ENCODE data around the gene WDR74. TPM values are rescaled to one million over a fixed set of nuclear protein-coding genes. Genes with fewer than 3 reads are reported as not detected.

WDR74 gene
- total and polyA plus RNA-seq, 2 of the 13 experiments (the other 11 are each of a cell fraction or from before 2014, with no cell fraction given): 77.0 to 83.3 TPM

DNA sequence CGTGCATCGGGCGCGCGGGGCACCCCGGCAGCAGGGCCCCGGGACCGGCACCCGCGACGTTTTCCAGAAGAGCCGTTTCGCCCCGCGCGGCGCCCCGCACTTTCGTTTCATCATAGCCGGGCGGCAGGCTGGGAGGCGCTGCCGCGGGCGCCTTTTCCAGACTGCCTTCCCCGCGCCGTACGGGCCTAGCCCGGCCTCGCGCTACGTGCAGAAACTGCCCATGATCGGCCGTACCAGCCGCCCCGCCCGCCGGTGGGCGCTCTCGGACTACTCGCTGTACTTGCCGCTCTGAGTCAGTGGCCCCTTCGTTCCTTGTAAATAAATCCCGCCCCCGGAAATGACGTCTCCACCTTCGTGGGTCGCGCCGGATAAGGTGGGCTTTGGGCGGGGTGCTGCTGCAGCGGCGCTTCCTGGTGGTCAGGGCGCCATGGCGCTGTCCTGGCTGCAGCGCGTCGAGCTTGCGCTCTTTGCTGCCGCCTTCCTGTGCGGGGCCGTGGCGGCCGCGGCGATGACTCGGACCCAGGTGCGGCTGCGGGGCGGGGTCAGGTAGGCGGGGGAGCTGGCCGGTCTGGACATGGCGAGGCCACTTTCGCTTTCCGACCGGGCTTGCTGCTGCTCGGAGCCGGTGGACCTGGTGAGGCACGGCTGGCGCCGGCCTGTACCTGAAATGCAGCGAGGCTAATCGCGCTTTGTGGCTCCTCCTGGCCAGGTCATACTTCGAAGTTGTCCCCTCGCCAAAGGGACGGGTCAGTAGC is 52.2 kb downstream of the WDR74 start, which contains the start of gene TMEM179B (continued):
- TF ChIP-seq TBX3 (IDR thresholded peaks at IDR 0.05; ENCODE audit: borderline replicate concordance) (0 out of 2 replicates have a peak, but pooled peaks have one; percentile 27), ZNF335 (CRISPR knock-in tag; IDR thresholded peaks at IDR 0.05) (peak; percentile 64), ATF7 (IDR thresholded peaks at IDR 0.05) (no peak), ATF7 (CRISPR knock-in tag; IDR thresholded peaks at IDR 0.05) (peak; percentile 52; the same call in 1 of the 2 replicates), EZH2 (conservative IDR thresholded peaks at IDR 0.05; ENCODE audit: low read depth, low read length) (no peak), SRSF4 (IDR thresholded peaks at IDR 0.05; ENCODE audit: low read depth, low read length, poor library complexity, severe bottlenecking) (no peak), CC2D1A (CRISPR knock-in tag; IDR thresholded peaks at IDR 0.05) (no peak), NFE2 (CRISPR knock-in tag; IDR thresholded peaks at IDR 0.05) (0 out of 2 replicates have a peak, but pooled peaks have one; percentile 5), HDAC2 (CRISPR knock-in tag; IDR thresholded peaks at IDR 0.05) (peak; percentile 86), ZNF562 (CRISPR knock-in tag; IDR thresholded peaks at IDR 0.05; ENCODE audit: borderline replicate concordance) (no peak), GATA4 (IDR thresholded peaks at IDR 0.05; ENCODE audit: borderline replicate concordance, low read depth) (peak; percentile 66; the same call in 1 of the 2 replicates), AGO1 (IDR thresholded peaks at IDR 0.05; ENCODE audit: low read depth, low read length, poor library complexity, severe bottlenecking) (peak; percentile 96), YY1 (IDR thresholded peaks at IDR 0.05; ENCODE audit: insufficient read depth, insufficient replicate concordance, low read depth, low read length) (peak; percentile 93)
- TF ChIP-seq, protein P1, sequence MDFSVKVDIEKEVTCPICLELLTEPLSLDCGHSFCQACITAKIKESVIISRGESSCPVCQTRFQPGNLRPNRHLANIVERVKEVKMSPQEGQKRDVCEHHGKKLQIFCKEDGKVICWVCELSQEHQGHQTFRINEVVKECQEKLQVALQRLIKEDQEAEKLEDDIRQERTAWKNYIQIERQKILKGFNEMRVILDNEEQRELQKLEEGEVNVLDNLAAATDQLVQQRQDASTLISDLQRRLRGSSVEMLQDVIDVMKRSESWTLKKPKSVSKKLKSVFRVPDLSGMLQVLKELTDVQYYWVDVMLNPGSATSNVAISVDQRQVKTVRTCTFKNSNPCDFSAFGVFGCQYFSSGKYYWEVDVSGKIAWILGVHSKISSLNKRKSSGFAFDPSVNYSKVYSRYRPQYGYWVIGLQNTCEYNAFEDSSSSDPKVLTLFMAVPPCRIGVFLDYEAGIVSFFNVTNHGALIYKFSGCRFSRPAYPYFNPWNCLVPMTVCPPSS (IDR thresholded peaks at IDR 0.05): no peak
- TF ChIP-seq, protein P2, sequence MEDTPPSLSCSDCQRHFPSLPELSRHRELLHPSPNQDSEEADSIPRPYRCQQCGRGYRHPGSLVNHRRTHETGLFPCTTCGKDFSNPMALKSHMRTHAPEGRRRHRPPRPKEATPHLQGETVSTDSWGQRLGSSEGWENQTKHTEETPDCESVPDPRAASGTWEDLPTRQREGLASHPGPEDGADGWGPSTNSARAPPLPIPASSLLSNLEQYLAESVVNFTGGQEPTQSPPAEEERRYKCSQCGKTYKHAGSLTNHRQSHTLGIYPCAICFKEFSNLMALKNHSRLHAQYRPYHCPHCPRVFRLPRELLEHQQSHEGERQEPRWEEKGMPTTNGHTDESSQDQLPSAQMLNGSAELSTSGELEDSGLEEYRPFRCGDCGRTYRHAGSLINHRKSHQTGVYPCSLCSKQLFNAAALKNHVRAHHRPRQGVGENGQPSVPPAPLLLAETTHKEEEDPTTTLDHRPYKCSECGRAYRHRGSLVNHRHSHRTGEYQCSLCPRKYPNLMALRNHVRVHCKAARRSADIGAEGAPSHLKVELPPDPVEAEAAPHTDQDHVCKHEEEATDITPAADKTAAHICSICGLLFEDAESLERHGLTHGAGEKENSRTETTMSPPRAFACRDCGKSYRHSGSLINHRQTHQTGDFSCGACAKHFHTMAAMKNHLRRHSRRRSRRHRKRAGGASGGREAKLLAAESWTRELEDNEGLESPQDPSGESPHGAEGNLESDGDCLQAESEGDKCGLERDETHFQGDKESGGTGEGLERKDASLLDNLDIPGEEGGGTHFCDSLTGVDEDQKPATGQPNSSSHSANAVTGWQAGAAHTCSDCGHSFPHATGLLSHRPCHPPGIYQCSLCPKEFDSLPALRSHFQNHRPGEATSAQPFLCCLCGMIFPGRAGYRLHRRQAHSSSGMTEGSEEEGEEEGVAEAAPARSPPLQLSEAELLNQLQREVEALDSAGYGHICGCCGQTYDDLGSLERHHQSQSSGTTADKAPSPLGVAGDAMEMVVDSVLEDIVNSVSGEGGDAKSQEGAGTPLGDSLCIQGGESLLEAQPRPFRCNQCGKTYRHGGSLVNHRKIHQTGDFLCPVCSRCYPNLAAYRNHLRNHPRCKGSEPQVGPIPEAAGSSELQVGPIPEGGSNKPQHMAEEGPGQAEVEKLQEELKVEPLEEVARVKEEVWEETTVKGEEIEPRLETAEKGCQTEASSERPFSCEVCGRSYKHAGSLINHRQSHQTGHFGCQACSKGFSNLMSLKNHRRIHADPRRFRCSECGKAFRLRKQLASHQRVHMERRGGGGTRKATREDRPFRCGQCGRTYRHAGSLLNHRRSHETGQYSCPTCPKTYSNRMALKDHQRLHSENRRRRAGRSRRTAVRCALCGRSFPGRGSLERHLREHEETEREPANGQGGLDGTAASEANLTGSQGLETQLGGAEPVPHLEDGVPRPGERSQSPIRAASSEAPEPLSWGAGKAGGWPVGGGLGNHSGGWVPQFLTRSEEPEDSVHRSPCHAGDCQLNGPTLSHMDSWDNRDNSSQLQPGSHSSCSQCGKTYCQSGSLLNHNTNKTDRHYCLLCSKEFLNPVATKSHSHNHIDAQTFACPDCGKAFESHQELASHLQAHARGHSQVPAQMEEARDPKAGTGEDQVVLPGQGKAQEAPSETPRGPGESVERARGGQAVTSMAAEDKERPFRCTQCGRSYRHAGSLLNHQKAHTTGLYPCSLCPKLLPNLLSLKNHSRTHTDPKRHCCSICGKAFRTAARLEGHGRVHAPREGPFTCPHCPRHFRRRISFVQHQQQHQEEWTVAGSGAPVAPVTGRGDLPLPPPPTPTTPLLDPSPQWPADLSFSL (CRISPR knock-in tag; IDR thresholded peaks at IDR 0.05): peak; percentile 58; the same call in 1 of the 2 replicates
- TF ChIP-seq, protein P3, sequence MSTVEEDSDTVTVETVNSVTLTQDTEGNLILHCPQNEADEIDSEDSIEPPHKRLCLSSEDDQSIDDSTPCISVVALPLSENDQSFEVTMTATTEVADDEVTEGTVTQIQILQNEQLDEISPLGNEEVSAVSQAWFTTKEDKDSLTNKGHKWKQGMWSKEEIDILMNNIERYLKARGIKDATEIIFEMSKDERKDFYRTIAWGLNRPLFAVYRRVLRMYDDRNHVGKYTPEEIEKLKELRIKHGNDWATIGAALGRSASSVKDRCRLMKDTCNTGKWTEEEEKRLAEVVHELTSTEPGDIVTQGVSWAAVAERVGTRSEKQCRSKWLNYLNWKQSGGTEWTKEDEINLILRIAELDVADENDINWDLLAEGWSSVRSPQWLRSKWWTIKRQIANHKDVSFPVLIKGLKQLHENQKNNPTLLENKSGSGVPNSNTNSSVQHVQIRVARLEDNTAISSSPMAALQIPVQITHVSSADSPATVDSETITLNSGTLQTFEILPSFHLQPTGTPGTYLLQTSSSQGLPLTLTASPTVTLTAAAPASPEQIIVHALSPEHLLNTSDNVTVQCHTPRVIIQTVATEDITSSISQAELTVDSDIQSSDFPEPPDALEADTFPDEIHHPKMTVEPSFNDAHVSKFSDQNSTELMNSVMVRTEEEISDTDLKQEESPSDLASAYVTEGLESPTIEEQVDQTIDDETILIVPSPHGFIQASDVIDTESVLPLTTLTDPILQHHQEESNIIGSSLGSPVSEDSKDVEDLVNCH (CRISPR knock-in tag; IDR thresholded peaks at IDR 0.05): peak; percentile 92; the same call in 1 of the 2 replicates
- TF ChIP-seq, protein P4, sequence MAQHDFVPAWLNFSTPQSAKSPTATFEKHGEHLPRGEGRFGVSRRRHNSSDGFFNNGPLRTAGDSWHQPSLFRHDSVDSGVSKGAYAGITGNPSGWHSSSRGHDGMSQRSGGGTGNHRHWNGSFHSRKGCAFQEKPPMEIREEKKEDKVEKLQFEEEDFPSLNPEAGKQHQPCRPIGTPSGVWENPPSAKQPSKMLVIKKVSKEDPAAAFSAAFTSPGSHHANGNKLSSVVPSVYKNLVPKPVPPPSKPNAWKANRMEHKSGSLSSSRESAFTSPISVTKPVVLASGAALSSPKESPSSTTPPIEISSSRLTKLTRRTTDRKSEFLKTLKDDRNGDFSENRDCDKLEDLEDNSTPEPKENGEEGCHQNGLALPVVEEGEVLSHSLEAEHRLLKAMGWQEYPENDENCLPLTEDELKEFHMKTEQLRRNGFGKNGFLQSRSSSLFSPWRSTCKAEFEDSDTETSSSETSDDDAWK (CRISPR knock-in tag; IDR thresholded peaks at IDR 0.05): no peak

Measured in HepG2 (cell line).